NCI-H187 treated with DMSO at 0.1 percent for 48 hours (cell line): ENCODE results near the gene RDH11.
"Not testable (repeated sequence)": the region's sequence is repeated elsewhere in the genome, so short reads cannot be mapped to it uniquely, and the experiment has no call there.

Source experiments
- DNase-seq: peaks from one replicate; lab custom pipeline; 2025; lab: John Stamatoyannopoulos, UW

Gene RDH11

DNA sequence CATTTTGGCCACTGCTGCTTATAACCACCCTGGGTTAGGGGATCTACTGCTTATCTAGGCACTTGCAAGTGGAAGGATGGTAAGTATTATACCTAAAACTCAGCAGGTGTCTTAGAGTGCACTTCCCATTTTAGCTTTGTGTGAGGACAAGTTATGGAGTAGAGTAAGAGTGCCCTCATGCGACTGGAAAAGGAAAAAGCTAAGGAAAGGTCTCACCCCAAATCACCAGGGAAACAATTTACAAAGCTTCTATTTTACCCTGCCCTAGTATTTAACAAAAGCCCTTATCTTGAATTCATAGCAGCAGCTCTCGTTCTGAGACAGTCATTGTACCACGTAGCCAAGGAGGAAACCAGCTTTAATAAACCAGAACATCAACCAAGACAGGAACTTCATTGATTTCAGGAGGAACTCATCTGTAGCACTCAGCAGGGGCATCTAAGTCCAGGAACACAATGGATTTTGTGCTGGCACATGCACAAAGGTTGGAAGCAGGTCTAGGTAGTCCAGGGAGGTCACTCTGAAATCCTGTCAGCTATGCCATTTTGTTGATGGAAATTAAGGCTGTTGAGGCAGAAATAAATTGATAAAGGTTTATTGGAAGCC lies 9.0 kb upstream of the RDH11 start:
- DNase-seq, result peak; percentile 75

DNA sequence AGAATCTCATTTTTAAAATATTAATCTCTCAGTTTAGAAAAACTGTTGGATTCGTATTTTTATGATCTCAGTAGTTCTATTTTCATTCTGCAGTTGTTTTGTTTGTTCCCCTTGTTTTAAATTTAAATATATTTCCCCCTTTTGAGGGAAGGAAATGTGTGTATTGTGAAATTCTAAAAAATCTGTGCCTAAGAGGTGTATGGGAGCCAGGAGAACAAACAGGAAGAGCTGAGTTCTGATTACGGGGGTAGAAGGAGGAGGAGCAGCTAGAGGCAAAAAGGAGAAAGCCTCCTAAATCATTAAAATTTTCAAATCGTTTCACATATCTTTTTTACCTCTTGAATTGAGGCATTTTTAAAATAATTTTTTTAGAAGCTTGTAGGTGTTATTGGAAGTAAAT lies 8.4 kb upstream of the RDH11 start:
- DNase-seq, result no peak

GRCh38 chr14:67701492-67701891 lies 5.9 kb upstream of the RDH11 start, which contains the start of gene RDH12:
TSS of gene RDH12 (plus strand) at chr14:67701886. CDS start at chr14:67722643, 20,757 bp downstream.
- not testable (repeated sequence) for DNase-seq

GRCh38 chr14:67698179-67698578 lies 2.6 kb upstream of the RDH11 start:
- DNase-seq, result no peak

- no peak for DNase-seq
These were observed 1.4 kb upstream of the RDH11 start for GRCh38 chr14:67697006-67697405.

DNA sequence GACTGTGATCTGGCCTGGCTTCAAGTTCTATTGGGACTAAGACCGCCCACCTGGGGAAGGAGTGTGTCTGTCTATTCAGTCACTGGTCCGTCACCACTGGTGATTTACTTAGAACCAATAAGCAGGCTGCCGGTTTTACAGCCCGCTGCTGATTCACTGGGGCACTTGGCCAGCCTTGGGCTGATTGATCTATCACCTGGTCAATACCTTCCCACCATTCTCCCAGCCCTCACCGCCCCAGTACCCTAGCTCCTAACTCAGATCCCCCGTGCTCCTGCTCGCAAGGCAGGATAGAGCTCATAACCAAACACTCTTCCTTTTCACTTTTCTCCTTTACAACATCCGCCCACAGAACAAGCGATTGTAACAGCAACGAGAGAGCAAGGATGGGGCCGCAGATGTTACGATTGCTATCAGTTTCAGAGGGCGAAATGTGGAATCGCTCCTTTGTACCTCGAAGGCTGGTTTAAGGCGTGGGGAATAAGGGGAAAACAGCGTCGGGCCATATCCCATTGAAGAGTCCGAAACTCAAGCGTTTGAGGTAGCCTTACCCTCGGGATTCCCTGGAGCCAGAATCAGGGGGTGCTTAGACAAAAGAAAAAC lies 672 bp downstream of the RDH11 start:
- DNase-seq, result peak; percentile 13

- DNase-seq, result no peak
These were observed 5.6 kb downstream of the RDH11 start for GRCh38 chr14:67690011-67690410.

- no peak for DNase-seq
These were observed 11.7 kb downstream of the RDH11 start for GRCh38 chr14:67683842-67684241.

DNA sequence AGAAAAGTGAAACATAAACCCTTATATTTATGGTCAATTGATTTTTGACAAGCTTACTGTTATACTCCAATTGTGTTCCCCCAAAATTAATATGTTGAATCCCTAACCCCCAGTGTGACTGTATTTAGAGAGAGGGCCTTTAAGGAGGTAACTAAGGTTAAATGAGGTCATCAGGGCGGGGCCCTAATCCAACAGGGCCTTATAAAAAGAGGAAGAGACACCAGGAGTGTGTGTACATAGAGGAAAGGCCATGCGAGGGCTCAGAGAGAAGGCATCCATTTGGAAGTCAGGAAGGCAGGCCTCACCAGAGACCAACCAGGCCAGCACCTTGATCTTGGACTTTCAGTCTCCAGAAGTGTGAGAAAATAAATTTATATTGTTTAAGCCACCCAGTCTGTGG lies 14.6 kb downstream of the RDH11 start:
- no peak for DNase-seq

GRCh38 chr14:67680121-67680602 lies 15.4 kb downstream of the RDH11 start:
- no peak for DNase-seq

GRCh38 chr14:67679006-67679405 lies 16.6 kb downstream of the RDH11 start:
- DNase-seq, result no peak

DNA sequence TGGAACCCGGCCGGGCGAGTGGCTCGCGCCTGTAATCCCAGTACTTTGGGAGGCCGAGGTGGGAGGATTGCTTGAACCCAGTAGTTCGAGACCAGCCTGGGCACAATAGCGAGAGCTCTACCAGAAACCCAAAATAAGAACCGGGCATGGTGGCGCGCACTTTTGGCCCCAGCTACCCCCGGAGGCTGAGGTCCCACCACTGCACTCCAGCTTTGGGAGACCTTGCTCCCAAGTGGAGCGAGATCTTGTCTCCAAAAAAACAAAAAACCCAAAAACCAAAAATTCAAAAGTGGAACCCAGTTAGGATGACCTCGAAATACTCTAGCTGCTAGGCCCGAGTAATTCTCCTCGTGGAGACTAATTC lies 20.4 kb downstream of the RDH11 start:
- no peak for DNase-seq

DNA sequence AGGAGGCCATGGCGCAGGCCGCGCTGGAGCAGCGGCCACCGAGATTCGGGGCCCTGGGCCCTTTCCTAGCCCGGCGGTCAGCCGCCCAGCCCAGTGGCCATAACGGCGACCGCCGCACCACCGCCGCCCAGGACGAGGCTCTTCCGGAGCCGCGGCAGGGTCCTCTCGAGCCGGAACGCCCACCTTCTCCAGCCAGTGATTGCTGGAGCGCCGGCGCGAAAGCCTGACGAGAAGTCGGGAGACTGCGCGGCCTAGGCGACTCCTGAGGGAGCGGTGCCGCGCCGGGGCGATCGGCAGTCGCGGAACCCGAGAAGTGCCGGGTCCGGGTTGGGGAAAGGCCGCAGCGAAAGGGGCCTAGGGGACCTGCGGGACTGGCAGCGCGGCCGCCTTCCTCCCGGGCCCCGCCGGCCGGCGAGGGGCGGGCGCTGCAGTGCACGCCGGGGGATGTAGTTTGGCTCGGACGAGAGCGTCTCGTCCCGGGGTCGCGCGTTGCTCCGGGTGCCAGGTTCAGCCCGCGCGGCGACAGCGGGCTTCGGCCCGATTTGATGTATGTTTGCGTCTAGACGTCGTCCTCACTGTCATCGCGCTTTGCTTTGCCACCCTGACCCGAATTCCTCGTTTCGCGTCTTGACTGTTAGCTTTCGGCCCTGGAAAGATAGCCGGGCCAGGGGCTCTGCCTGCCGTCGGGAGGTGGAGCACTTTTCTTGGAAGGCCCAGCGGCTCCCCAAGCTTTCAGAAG lies 20.9 kb downstream of the RDH11 start, which contains the start of gene VTI1B:
Gene VTI1B (minus strand): TSS at position 153 of the 739 bp plus-strand sequence. CDS start 143 bp downstream, at position 10.
- DNase-seq, result peak; percentile 39

DNA sequence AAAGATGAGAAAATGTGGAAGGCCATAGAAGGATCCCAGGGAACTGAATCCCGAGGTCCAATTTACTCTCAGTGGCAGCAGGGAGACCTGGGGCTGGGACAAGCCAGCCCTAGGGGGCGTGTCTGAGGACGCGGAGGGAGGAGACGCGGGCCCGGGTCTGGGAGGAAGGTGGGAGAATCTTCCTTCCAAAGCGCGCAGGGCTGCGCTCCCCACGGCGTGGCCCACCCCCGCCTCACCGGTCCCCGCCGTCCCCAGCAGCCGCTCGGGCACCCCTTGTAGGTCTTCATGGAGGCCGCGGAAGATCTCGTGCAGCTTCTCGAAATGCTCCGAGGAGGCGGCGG lies 21.5 kb downstream of the RDH11 start:
- DNase-seq, result peak; percentile 21

- no peak for DNase-seq
These were observed 22.1 kb downstream of the RDH11 start for GRCh38 chr14:67673451-67673850.

DNA sequence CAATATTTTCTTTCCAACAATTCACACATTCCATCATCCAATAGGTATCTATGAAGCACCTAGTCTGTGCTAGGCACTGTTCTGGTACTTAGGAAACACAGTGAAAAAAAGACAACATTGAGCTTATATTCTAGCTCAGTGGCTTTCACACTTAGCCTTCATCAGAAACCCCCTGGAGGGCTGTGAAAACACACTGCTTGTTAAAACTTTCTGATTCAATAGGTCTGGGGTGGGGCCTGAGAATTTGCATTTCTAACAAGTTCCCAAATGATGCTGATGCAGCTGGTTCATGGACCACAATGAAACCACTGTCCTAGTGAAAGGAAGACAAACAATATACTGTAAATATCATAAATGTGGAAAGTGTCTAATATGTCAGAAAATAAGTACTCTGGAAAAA lies 27.0 kb downstream of the RDH11 start:
- DNase-seq, result no peak

GRCh38 chr14:67666750-67667449 lies 28.7 kb downstream of the RDH11 start:
- DNase-seq, result no peak

DNA sequence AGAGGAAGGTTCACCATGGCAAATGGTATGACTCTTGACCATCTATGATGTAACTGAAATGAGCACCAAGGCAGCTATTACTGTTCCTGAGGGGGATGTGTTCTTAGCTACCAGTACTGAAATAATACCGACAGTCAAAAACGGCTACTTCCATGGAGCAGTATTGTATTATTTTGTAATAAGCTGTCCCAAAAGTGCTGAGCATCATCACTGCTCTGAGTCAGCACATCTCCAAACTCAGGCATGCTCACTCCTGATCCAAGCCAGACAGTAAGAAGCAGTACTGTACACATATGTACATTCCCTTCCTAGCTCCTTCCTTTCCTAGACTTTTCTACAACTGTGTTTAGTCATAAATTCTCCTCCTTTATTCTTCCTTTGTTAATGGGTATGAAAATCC lies 29.7 kb downstream of the RDH11 start:
- DNase-seq, result no peak

- no peak for DNase-seq
These were observed 31.9 kb downstream of the RDH11 start for GRCh38 chr14:67663633-67664032.

DNA sequence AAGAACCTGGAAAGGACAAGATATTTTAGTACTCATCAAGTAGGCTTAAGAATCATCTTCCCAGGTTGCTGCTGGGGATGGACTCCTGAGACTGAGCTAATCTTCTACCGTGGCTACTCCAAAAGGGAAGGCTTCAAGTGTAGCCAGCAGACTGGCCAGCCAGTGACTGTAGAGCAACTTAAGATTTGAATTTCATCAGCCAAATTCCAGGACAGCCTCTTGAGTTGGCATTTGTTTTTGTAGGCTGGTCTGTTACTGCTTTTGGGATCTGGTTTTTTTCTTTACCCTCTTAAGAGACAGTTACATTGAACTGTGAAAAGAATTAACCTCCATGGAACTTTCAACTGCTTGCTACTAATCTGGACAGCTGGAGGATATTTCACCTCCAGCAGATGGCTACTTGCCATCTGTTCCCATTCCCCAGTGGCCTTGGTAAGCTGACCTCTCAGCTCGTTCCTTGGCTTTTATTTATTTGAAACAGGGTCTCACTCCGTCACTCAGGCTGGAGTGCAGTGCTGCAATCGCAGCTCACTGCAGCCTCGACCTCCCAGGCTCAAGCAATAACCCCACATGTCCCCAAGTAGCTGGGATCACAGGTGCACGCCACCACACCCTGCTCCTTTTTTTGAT lies 41.8 kb downstream of the RDH11 start:
- no peak for DNase-seq

- DNase-seq, result no peak
These were observed 43.4 kb downstream of the RDH11 start for GRCh38 chr14:67652189-67652588.

GRCh38 chr14:67650694-67651093 lies 44.9 kb downstream of the RDH11 start:
- no peak for DNase-seq
